ENCODE results near the gene ARHGAP8.
A peak's percentile ranks its signal among the peaks of the same experiment; 100 is the strongest.

- TF ChIP-seq, protein P1, sequence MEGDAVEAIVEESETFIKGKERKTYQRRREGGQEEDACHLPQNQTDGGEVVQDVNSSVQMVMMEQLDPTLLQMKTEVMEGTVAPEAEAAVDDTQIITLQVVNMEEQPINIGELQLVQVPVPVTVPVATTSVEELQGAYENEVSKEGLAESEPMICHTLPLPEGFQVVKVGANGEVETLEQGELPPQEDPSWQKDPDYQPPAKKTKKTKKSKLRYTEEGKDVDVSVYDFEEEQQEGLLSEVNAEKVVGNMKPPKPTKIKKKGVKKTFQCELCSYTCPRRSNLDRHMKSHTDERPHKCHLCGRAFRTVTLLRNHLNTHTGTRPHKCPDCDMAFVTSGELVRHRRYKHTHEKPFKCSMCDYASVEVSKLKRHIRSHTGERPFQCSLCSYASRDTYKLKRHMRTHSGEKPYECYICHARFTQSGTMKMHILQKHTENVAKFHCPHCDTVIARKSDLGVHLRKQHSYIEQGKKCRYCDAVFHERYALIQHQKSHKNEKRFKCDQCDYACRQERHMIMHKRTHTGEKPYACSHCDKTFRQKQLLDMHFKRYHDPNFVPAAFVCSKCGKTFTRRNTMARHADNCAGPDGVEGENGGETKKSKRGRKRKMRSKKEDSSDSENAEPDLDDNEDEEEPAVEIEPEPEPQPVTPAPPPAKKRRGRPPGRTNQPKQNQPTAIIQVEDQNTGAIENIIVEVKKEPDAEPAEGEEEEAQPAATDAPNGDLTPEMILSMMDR (IDR thresholded peaks at IDR 0.05 in 8 of 11, conservative IDR thresholded peaks at IDR 0.05 in 3 of 11), result no peak
- peak in 1 of 3 donors; percentile 15 for TF ChIP-seq POLR2AphosphoS5 (IDR thresholded peaks at IDR 0.05)
These were observed 24.7 kb upstream of the ARHGAP8 start for GRCh38 chr22:44727709-44728108.
